HEK293T (cell line): Measurements from ENCODE around the gene DGKH.

Experiments used
- ARNT ChIP-seq: fragments of 450-650 bp; IDR thresholded peaks from 2 replicates; pipeline ENCODE4 v1.6.1; 2017; ENCODE audit warnings: mild to moderate bottlenecking
- BHLHE40 ChIP-seq: fragments of 450-650 bp; IDR thresholded peaks from 2 replicates; pipeline ENCODE4 v1.6.1; 2016; ENCODE audit warnings: mild to moderate bottlenecking, moderate library complexity, borderline replicate concordance
- ELF4 ChIP-seq: fragments of 450-650 bp; IDR thresholded peaks from 2 replicates; pipeline ENCODE4 v1.6.1; 2017; ENCODE audit warnings: antibody characterized with exemption
- FOXA1 ChIP-seq: fragments of 450-650 bp; IDR thresholded peaks from 2 replicates; pipeline ENCODE4 v1.6.1; 2016; ENCODE audit warnings: mild to moderate bottlenecking
- FOXK2 ChIP-seq: fragments of 450-650 bp; IDR thresholded peaks from 2 replicates; pipeline ENCODE4 v1.6.1; 2016; ENCODE audit warnings: mild to moderate bottlenecking
- FOXM1 ChIP-seq: fragments of 450-650 bp; IDR thresholded peaks from 2 replicates; pipeline ENCODE4 v1.6.1; 2017; ENCODE audit warnings: mild to moderate bottlenecking, borderline replicate concordance
- LEF1 ChIP-seq: fragments of 450-650 bp; IDR thresholded peaks from 2 replicates; pipeline ENCODE4 v1.6.1; 2017; ENCODE audit warnings: mild to moderate bottlenecking, borderline replicate concordance
- PKNOX1 ChIP-seq: fragments of 450-650 bp; IDR thresholded peaks from 2 replicates; pipeline ENCODE4 v1.6.1; 2016
- SP1 ChIP-seq: fragments of 450-650 bp; IDR thresholded peaks from 2 replicates; pipeline ENCODE4 v1.6.1; 2017
- SUZ12 ChIP-seq: fragments of 450-650 bp; IDR thresholded peaks from 2 replicates; pipeline ENCODE4 v1.6.1; 2016; ENCODE audit warnings: mild to moderate bottlenecking
- TARDBP ChIP-seq: fragments of 450-650 bp; IDR thresholded peaks from 2 replicates; pipeline ENCODE4 v1.6.1; 2016
- ZNF384 ChIP-seq: fragments of 450-650 bp; IDR thresholded peaks from 2 replicates; pipeline ENCODE4 v1.6.1; 2016

DNA sequence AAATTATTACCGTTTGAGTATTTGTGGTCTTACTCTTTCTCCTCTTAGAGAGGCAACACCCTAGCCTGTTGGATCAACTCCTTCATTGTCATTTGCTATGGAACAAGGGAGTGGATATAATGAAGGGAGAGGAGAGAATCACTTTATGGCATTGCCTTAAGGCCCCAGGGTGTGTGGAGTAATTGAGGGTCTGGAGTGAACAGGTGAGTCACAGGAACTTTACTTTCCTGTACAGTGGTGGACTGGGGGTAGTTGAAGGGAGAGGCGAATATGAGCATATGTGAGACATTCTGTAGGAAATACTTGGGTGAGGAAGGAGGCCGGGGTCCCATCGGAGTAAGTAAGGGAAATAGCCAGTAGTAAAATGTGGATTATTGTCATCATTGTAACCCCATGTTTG is 17.0 kb downstream of the DGKH start:
- TF ChIP-seq FOXK2 (no peak), ELF4 (no peak), SUZ12 (no peak), ZNF384 (no peak), LEF1 (no peak), BHLHE40 (no peak), ARNT (no peak), FOXM1 (no peak), FOXA1 (no peak), PKNOX1 (no peak), TARDBP (no peak), SP1 (no peak)
